GM06990 (cell line): ENCODE measurements around the gene NDUFS5.

Source experiments
- DNase-seq: peaks from one replicate; pipeline ENCODE4 v3.0.0-alpha.2; 2011; ENCODE audit not compliant: insufficient read length; ENCODE audit errors: extremely low read depth
- H3K27me3 ChIP-seq: replicated peaks from 2 replicates; pipeline ENCODE4 v1.6.0; 2011; ENCODE audit warnings: low read length; ENCODE audit not compliant: control insufficient read depth, insufficient read depth
- H3K36me3 ChIP-seq: 2 replicates; pipeline ENCODE4 v1.5.1; 2011; ENCODE audit warnings: low read length; ENCODE audit not compliant: control insufficient read depth, insufficient read depth
- H3K4me3 ChIP-seq: replicated peaks from 2 replicates; pipeline ENCODE4 v1.5.1; 2011; ENCODE audit warnings: low read depth, mild to moderate bottlenecking, control low read depth, low read length
- TF ChIP-seq, protein P1 (sequence below): IDR thresholded peaks from 2 replicates; pipeline ENCODE4 v1.5.1; 2011; ENCODE audit warnings: low read length, control low read depth, mild to moderate bottlenecking, inconsistent platforms; ENCODE audit not compliant: insufficient read depth, poor library complexity, severe bottlenecking

NDUFS5 gene

DNA sequence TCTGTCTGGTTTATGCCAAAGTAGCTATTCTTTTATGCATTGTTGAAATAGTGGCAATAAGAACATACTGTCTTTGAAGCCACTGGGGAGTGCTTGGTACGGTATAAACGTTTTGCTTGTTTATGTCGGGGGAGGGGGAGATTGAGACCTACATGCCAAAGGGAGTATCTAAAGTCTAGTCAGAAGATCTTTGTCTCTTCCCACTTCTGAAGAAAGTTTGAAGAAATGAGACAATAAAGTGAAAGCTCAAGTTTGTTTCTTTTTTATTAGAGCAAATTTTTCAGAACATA lies 28.3 kb upstream of the NDUFS5 start:
- Histone ChIP-seq H3K36me3 (peaks cover 10% of the 10 kb centered on the region), H3K27me3 (no peaks in the 10 kb centered on the region), H3K4me3 (no peak overlapping the region)
- DNase-seq = no peak
- TF ChIP-seq, protein P1, sequence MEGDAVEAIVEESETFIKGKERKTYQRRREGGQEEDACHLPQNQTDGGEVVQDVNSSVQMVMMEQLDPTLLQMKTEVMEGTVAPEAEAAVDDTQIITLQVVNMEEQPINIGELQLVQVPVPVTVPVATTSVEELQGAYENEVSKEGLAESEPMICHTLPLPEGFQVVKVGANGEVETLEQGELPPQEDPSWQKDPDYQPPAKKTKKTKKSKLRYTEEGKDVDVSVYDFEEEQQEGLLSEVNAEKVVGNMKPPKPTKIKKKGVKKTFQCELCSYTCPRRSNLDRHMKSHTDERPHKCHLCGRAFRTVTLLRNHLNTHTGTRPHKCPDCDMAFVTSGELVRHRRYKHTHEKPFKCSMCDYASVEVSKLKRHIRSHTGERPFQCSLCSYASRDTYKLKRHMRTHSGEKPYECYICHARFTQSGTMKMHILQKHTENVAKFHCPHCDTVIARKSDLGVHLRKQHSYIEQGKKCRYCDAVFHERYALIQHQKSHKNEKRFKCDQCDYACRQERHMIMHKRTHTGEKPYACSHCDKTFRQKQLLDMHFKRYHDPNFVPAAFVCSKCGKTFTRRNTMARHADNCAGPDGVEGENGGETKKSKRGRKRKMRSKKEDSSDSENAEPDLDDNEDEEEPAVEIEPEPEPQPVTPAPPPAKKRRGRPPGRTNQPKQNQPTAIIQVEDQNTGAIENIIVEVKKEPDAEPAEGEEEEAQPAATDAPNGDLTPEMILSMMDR = no peak

DNA sequence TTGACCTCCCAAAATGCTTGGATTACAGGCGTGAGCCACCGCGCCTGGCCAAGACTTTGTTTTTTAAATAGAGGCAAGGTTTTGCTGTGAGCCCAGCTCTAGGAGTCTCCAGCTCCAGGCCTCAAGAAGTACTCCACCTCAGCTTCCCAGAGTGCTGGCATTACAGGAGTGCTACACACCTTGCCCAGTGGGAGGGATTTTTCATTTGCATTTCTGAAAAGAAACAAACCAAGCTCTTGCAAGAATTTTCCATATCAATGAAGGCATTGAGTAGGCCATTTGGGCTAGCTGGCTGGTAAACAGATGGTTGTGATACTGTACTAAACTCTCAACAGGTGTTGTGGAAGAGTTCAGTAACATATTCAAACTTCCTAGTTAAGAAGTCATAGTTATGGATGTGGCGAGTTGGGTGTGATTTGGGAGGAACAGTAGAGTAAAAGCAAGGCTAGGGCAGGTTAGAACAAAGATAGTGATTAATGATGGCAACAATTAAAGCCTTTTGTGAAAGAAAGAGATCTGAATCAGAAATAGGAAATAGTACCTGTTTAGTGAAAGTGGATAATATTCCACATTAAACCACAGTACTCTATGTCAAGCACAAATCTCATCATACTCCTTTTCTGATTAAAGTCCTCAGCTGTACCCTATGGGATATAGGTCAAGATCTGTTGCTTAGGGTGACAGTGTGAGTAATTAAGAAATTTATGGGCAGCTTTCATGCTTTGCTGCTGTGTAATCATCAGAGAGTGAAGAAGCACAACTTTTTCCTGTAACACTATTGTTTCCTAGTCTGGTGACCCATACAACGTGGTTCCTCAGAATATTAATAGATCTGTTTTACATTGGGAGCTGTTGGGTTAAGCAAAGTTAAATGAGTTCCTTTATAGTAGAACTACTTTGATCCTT lies 24.4 kb upstream of the NDUFS5 start:
- no peak for DNase-seq
- H3K27me3 ChIP-seq = no peaks in the 10 kb centered on the region
- peaks cover 17% of the 10 kb centered on the region for H3K36me3 ChIP-seq
- no peak overlapping the region for H3K4me3 ChIP-seq
- TF ChIP-seq, protein P1 = no peak

DNA sequence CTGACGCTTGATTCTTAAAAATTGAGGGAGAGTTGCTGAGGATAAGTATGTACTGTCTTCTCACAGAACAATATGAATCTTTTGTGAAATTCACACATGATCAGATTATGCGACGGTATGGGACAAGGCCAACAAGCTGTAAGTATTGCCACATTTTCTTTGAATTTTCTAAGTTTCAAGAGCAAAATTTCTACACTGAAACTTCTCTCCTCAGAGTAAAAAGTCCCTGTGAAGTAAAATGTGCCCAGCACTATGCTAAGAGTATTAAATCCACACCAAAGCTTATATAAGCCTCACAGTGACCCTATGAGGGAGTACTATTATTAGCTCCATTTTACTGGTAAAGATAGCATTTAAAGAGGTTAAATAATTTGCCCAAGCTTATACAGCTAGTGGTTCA lies 22.9 kb upstream of the NDUFS5 start:
- Histone ChIP-seq H3K27me3 (no peaks in the 10 kb centered on the region), H3K36me3 (peaks cover 17% of the 10 kb centered on the region), H3K4me3 (no peak overlapping the region)
- no peak for DNase-seq
- TF ChIP-seq, protein P1 = no peak

DNA sequence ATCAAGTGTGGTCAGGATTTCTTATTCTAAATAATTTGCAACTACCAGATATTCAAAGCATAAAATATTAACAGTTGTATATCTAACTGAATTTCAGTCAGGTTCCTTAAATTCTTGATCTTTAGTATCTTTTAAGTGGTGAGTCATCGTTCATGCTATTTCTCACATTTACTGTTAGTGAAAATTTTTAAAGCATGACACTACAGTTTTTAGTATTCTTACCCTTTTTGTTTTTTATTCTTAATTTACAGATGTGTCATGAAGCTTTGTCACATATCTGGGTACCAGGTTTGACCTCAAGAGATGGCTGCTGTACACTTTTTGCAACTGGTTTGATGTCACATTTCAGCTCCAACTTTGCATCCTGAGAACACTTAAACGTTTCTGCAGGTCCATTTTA lies 22.4 kb upstream of the NDUFS5 start:
- Histone ChIP-seq H3K36me3 (peaks cover 17% of the 10 kb centered on the region), H3K27me3 (no peaks in the 10 kb centered on the region), H3K4me3 (no peak overlapping the region)
- DNase-seq = no peak
- TF ChIP-seq, protein P1 = no peak

DNA sequence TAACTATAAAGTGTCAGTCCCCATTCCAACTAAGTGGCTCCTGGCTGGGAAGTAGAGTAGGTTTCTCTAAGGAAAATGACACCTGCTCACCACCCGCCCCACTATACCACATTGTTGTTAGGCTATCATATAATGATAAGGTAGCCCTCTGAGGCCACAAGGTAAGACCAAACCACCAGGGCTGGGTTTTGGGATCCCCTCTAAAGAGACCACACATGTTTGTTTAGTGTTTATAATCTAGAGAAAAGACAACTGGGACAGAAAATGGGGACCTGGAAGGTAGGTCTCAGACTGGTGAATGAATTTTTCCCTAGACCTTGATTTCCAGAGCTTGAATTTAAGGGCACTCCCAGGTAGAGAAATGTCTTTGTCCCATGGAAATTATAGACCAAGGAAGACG lies 19.9 kb upstream of the NDUFS5 start:
- Histone ChIP-seq H3K4me3 (no peak overlapping the region), H3K36me3 (peaks cover 15% of the 10 kb centered on the region), H3K27me3 (no peaks in the 10 kb centered on the region)
- TF ChIP-seq, protein P1 = no peak
- no peak for DNase-seq
